GM21737 (cell line): ENCODE results near the gene MYO16.

Source experiments
- ATAC-seq: cut with Tn5 transposase; IDR thresholded peaks from one replicate; pipeline ENCODE4 v1.9.1; 2021; ENCODE audit warnings: mild to moderate bottlenecking, moderate library complexity; ENCODE audit not compliant: unreplicated experiment

MYO16 gene

GRCh38 chr13:108789476-108789875, 160.1 kb downstream of the MYO16 start:
- ATAC-seq, result no peak

GRCh38 chr13:108795841-108796240, 166.4 kb downstream of the MYO16 start:
- no peak for ATAC-seq

- ATAC-seq, result no peak
These were observed 167.9 kb downstream of the MYO16 start for GRCh38 chr13:108797354-108797753.

GRCh38 chr13:108807841-108808240, 178.4 kb downstream of the MYO16 start:
- no peak for ATAC-seq

GRCh38 chr13:108812165-108812564, 182.8 kb downstream of the MYO16 start:
- no peak for ATAC-seq

- ATAC-seq, result no peak
These were observed 183.2 kb downstream of the MYO16 start for GRCh38 chr13:108812661-108813060.

GRCh38 chr13:108813587-108814170, 184.3 kb downstream of the MYO16 start:
- ATAC-seq, result no peak

- no peak for ATAC-seq
These were observed 187.0 kb downstream of the MYO16 start for GRCh38 chr13:108816375-108816774.

GRCh38 chr13:108827646-108828045, 198.2 kb downstream of the MYO16 start:
- no peak for ATAC-seq

GRCh38 chr13:108828086-108828815, 198.8 kb downstream of the MYO16 start:
- no peak for ATAC-seq

GRCh38 chr13:108830916-108831315, 201.5 kb downstream of the MYO16 start:
- no peak for ATAC-seq

- no peak for ATAC-seq
These were observed 204.1 kb downstream of the MYO16 start for GRCh38 chr13:108833531-108833930.

GRCh38 chr13:108834193-108834592, 204.8 kb downstream of the MYO16 start:
- no peak for ATAC-seq

GRCh38 chr13:108835083-108835482, 205.7 kb downstream of the MYO16 start:
- no peak for ATAC-seq

- no peak for ATAC-seq
These were observed 221.3 kb downstream of the MYO16 start for GRCh38 chr13:108850691-108851090.

GRCh38 chr13:108851660-108852059, 222.2 kb downstream of the MYO16 start:
- ATAC-seq, result no peak

- ATAC-seq, result no peak
These were observed 223.6 kb downstream of the MYO16 start for GRCh38 chr13:108853031-108853430.

- peak; percentile 71 for ATAC-seq
These were observed 226.5 kb downstream of the MYO16 start for GRCh38 chr13:108855737-108856387.

GRCh38 chr13:108858676-108859075, 229.3 kb downstream of the MYO16 start:
- no peak for ATAC-seq

- ATAC-seq, result no peak
These were observed 230.0 kb downstream of the MYO16 start for GRCh38 chr13:108859197-108860012.

GRCh38 chr13:108860418-108860817, 231.0 kb downstream of the MYO16 start:
- ATAC-seq, result no peak
